BLaER1 treated with 17β-estradiol and CSF1 and Interleukin-3, amounts not matched to agents 10 nM and 100 nM (cell line): ENCODE measurements around the gene ANKLE2.

Experiments used
- H3K27ac ChIP-seq, 11 experiments: shearing (Covaris generic); formaldehyde crosslinking; 2 replicates each; pipeline ENCODE4 v1.8.1; 2022
- H3K27me3 ChIP-seq, 11 experiments: shearing (Covaris generic); formaldehyde crosslinking; 2 replicates each; pipeline ENCODE4 v1.8.1; 2022
- H3K36me3 ChIP-seq, 11 experiments: shearing (Covaris generic); formaldehyde crosslinking; 2 replicates each; pipeline ENCODE4 v1.8.1; 2022
- H3K4me1 ChIP-seq, 10 experiments: shearing (Covaris generic); formaldehyde crosslinking; 2 replicates each; pipeline ENCODE4 v1.8.1; 2022
- H3K4me2 ChIP-seq, 11 experiments: shearing (Covaris generic); formaldehyde crosslinking; 2 replicates each; pipeline ENCODE4 v1.8.1; 2022
- H3K4me3 ChIP-seq, 10 experiments: shearing (Covaris generic); formaldehyde crosslinking; 2 replicates each; pipeline ENCODE4 v1.8.1; 2022
- H3K9ac ChIP-seq, 11 experiments: shearing (Covaris generic); formaldehyde crosslinking; 2 replicates each; pipeline ENCODE4 v1.8.1; 2022
- H3K9me3 ChIP-seq, 11 experiments: shearing (Covaris generic); formaldehyde crosslinking; replicated peaks in 1 of 11; 2 replicates each; pipeline ENCODE4 v1.8.1; 2022
- H4K20me1 ChIP-seq, 11 experiments: shearing (Covaris generic); formaldehyde crosslinking; 2 replicates each; pipeline ENCODE4 v1.8.1; 2022
- Cebpa-rat ChIP-seq, 11 experiments: shearing (Covaris generic); IDR thresholded peaks; 2 replicates each; pipeline ENCODE4 v1.8.1; 2022

ANKLE2 gene

GRCh38 chr12:132713123-132713522, 48.5 kb downstream of the ANKLE2 start:
- TF ChIP-seq Cebpa-rat (IDR thresholded peaks at IDR 0.05) = no peak
- Histone ChIP-seq H3K36me3 (peaks cover 23 to 53% (median 47%) of the 10 kb centered on the region in 11 experiments), H3K9me3 (no peaks in the 10 kb centered on the region), H3K27me3 (no peaks in the 10 kb centered on the region), H4K20me1 (peaks cover 22 to 72% (median 68%) of the 10 kb centered on the region in 11 experiments; a peak in 21 of 22 replicates), H3K27ac (no peak overlapping the region), H3K4me1 (peaks cover 46 to 63% (median 55%) of the 10 kb centered on the region in 10 experiments), H3K9ac (no peak overlapping the region; a peak in 1 of 22 replicates), H3K4me3 (no peak overlapping the region), H3K4me2 (peak overlapping the region in 9 of 11 experiments; percentile 10 to 99 (median 85); a peak in 10 of 22 replicates)

- Histone ChIP-seq H3K27me3 (no peaks in the 10 kb centered on the region), H3K9ac (peak overlapping the region; percentile 83 to 97 (median 90)), H3K36me3 (peaks cover 15 to 43% (median 34%) of the 10 kb centered on the region in 11 experiments), H4K20me1 (peaks cover 8 to 53% (median 50%) of the 10 kb centered on the region in 11 experiments; a peak in 21 of 22 replicates), H3K4me1 (peaks cover 29 to 45% (median 37%) of the 10 kb centered on the region in 10 experiments), H3K9me3 (no peaks in the 10 kb centered on the region), H3K4me3 (peak overlapping the region; percentile 78 to 98 (median 94)), H3K4me2 (peak overlapping the region; percentile 85 to 99 (median 95)), H3K27ac (peak overlapping the region; percentile 65 to 91 (median 84); a peak in 21 of 22 replicates)
- TF ChIP-seq Cebpa-rat (IDR thresholded peaks at IDR 0.05) = no peak
Observed at GRCh38 chr12:132711080-132711843, 50.4 kb downstream of the ANKLE2 start.

GRCh38 chr12:132710405-132711079, 51.1 kb downstream of the ANKLE2 start, which contains the start of gene PGAM5:
Gene PGAM5, plus strand, starts transcription at chr12:132710842. Its CDS starts 35 bp downstream, at chr12:132710877.
- no peaks in the 10 kb centered on the region for H3K27me3 ChIP-seq
- H4K20me1 ChIP-seq = peaks cover 8 to 46% (median 42%) of the 10 kb centered on the region in 11 experiments; a peak in 21 of 22 replicates
- H3K4me2 ChIP-seq = peak within 1 kb of the TSS; percentile 85 to 99 (median 95)
- H3K9ac ChIP-seq = peak within 1 kb of the TSS; percentile 83 to 97 (median 90)
- peak within 1 kb of the TSS; percentile 78 to 98 (median 94) for H3K4me3 ChIP-seq
- H3K4me1 ChIP-seq = peaks cover 29 to 45% (median 36%) of the 10 kb centered on the region in 10 experiments
- peak within 1 kb of the TSS; percentile 65 to 91 (median 84) for H3K27ac ChIP-seq
- no peaks in the 10 kb centered on the region for H3K9me3 ChIP-seq
- TF ChIP-seq Cebpa-rat (IDR thresholded peaks at IDR 0.05) = no peak
- peaks cover 10 to 38% (median 29%) of the 10 kb centered on the region in 11 experiments for H3K36me3 ChIP-seq

GRCh38 chr12:132710043-132710404, 51.6 kb downstream of the ANKLE2 start:
- no peak for TF ChIP-seq Cebpa-rat (IDR thresholded peaks at IDR 0.05)
- peaks cover 8 to 38% (median 26%) of the 10 kb centered on the region in 11 experiments for H3K36me3 ChIP-seq
- peaks cover 29 to 45% (median 36%) of the 10 kb centered on the region in 10 experiments for H3K4me1 ChIP-seq
- H3K9me3 ChIP-seq = no peaks in the 10 kb centered on the region
- peaks cover 8 to 41% (median 37%) of the 10 kb centered on the region in 11 experiments; a peak in 21 of 22 replicates for H4K20me1 ChIP-seq
- peak overlapping the region; percentile 83 to 97 (median 90) for H3K9ac ChIP-seq
- no peaks in the 10 kb centered on the region for H3K27me3 ChIP-seq
- peak overlapping the region; percentile 78 to 98 (median 94) for H3K4me3 ChIP-seq
- peak overlapping the region; percentile 65 to 91 (median 84) for H3K27ac ChIP-seq
- H3K4me2 ChIP-seq = peak overlapping the region; percentile 82 to 99 (median 93)

- no peak overlapping the region for H3K4me3 ChIP-seq
- H3K36me3 ChIP-seq = peaks cover 10 to 38% (median 25%) of the 10 kb centered on the region in 11 experiments; a peak in 21 of 22 replicates
- H3K9ac ChIP-seq = peak overlapping the region in 1 of 11 experiments; percentile 25; a peak in 2 of 22 replicates
- H4K20me1 ChIP-seq = peaks cover 0 to 22% (median 20%) of the 10 kb centered on the region in 11 experiments; a peak in 18 of 22 replicates
- H3K9me3 ChIP-seq = no peaks in the 10 kb centered on the region
- H3K4me1 ChIP-seq = peaks cover 25 to 31% (median 28%) of the 10 kb centered on the region in 10 experiments
- no peak overlapping the region for H3K4me2 ChIP-seq
- H3K27ac ChIP-seq = no peak overlapping the region
- TF ChIP-seq Cebpa-rat (IDR thresholded peaks at IDR 0.05) = no peak
- no peaks in the 10 kb centered on the region for H3K27me3 ChIP-seq
Observed at GRCh38 chr12:132708150-132708549, 53.5 kb downstream of the ANKLE2 start.

- Histone ChIP-seq H3K9ac (0 out of 22 replicates have a peak overlapping the region, but pooled peaks of 1 of the 11 experiments have one; percentile 41), H3K27ac (no peak overlapping the region), H3K4me3 (no peak overlapping the region), H3K9me3 (no peaks in the 10 kb centered on the region), H3K4me1 (peaks cover 18 to 22% (median 19%) of the 10 kb centered on the region in 10 experiments), H4K20me1 (peaks cover 0 to 17% (median 12%) of the 10 kb centered on the region in 11 experiments; a peak in 16 of 22 replicates), H3K4me2 (no peak overlapping the region), H3K27me3 (no peaks in the 10 kb centered on the region), H3K36me3 (peaks cover 14 to 47% (median 28%) of the 10 kb centered on the region in 11 experiments; a peak in 21 of 22 replicates)
- TF ChIP-seq Cebpa-rat (IDR thresholded peaks at IDR 0.05) = no peak
Observed at GRCh38 chr12:132707241-132707640, 54.4 kb downstream of the ANKLE2 start.

GRCh38 chr12:132703641-132704040, 58.0 kb downstream of the ANKLE2 start:
- Histone ChIP-seq H3K9ac (no peak overlapping the region), H3K9me3 (no peaks in the 10 kb centered on the region), H3K27ac (0 out of 22 replicates have a peak overlapping the region, but pooled peaks of 1 of the 11 experiments have one; percentile 22), H3K4me3 (no peak overlapping the region), H3K4me1 (peaks cover 5 to 32% (median 19%) of the 10 kb centered on the region in 10 experiments), H3K4me2 (no peak overlapping the region), H4K20me1 (peaks cover 0 to 13% (median 0%) of the 10 kb centered on the region in 11 experiments; a peak in 6 of 22 replicates), H3K27me3 (no peaks in the 10 kb centered on the region), H3K36me3 (peaks cover 21 to 83% (median 62%) of the 10 kb centered on the region in 11 experiments)
- TF ChIP-seq Cebpa-rat (IDR thresholded peaks at IDR 0.05) = no peak

GRCh38 chr12:132702640-132703039, 59.0 kb downstream of the ANKLE2 start:
- Histone ChIP-seq H3K9ac (0 out of 22 replicates have a peak overlapping the region, but pooled peaks of 1 of the 11 experiments have one; percentile 9), H3K36me3 (peaks cover 21 to 93% (median 72%) of the 10 kb centered on the region in 11 experiments), H3K27ac (no peak overlapping the region), H3K27me3 (no peaks in the 10 kb centered on the region), H3K4me1 (peaks cover 5 to 42% (median 19%) of the 10 kb centered on the region in 10 experiments), H3K9me3 (no peaks in the 10 kb centered on the region), H3K4me3 (no peak overlapping the region), H4K20me1 (peaks cover 0 to 13% (median 0%) of the 10 kb centered on the region in 11 experiments; a peak in 6 of 22 replicates), H3K4me2 (no peak overlapping the region)
- no peak for TF ChIP-seq Cebpa-rat (IDR thresholded peaks at IDR 0.05)
